GM21723 (cell line): Measurements from ENCODE around the gene VRK3.
A peak's percentile ranks its signal among the peaks of the same experiment; 100 is the strongest.

Experiments
- ATAC-seq: cut with Tn5 transposase; IDR thresholded peaks from one replicate; pipeline ENCODE4 v1.9.1; 2021; ENCODE audit warnings: mild to moderate bottlenecking, moderate library complexity; ENCODE audit not compliant: unreplicated experiment

The VRK3 gene

DNA sequence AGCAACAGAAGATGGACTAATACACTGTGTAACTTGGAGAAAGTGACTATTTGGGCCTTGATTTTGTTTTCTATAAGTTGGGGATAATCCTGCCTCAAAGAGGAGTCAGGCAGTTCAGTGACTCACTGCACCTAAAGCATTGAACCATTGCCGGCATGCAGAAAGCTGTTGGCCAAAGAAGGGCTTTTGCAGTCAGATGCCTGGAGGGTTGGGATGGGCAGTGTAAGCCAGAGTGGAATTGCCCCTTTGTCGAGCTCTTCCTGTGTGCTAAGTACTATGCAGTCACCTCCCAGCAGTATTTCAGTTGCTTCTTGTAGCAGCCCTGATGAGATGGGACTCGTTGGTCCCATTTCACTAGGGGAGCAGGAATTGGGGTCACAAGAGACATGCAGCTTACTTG lies 11.7 kb upstream of the VRK3 start:
- no peak for ATAC-seq

DNA sequence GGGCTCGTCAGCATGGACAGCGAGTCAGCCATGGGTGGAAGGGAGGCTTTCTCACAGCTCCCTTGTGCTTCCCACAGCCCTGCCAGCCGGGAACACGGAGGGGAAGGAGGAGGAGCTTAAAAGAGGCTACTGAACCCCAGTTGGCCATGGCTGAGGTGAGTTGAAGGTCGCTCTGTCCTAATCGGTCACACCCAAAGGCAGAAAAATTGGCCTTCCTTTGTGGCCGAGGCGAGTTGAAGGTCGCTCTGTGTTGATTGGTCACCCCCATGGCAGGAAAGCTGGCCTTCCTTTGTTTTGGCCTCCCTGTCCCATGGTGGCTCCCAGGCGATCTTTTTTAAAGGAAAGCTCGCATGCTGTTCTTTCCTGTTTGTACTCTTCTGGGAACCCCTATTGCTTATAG lies 5.8 kb upstream of the VRK3 start:
- ATAC-seq = no peak

DNA sequence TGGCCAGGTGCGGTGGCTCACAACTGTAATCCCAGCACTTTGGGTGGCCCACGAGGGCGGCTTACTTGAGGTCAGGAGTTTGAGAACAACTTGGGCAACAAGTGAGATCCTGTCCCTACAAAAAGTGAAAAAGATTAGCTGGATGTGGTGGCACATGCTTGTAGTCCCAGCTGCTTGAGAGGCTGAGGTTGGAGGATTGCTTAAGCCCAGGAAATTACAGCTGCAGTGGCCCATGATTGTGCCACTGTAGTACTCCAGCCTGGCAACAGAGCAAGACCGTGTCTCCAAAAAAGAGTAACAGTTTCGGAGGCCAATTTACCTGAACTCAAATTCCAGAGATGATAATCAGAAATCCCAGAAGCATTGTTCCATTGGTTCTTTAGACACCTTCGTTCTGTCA lies 5.1 kb upstream of the VRK3 start:
- no peak for ATAC-seq

DNA sequence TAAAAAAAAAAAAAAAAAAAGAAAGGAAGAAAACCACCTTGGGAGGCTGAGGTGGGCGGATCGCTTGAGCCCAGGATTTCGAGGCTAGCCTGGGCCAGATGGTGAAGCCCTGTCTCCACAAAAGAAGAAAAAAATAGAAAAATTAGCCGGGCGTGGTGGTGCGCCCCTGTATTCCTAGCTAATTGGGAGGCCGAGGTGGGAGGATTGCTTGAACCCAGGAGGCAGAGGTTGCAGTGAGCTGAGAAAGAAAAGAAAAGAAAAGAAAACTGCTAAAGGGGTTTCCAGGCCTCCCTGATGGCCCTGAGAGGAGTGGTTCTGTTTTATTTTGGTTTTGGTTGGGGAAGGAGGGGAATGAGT lies 1.4 kb upstream of the VRK3 start:
- no peak for ATAC-seq

DNA sequence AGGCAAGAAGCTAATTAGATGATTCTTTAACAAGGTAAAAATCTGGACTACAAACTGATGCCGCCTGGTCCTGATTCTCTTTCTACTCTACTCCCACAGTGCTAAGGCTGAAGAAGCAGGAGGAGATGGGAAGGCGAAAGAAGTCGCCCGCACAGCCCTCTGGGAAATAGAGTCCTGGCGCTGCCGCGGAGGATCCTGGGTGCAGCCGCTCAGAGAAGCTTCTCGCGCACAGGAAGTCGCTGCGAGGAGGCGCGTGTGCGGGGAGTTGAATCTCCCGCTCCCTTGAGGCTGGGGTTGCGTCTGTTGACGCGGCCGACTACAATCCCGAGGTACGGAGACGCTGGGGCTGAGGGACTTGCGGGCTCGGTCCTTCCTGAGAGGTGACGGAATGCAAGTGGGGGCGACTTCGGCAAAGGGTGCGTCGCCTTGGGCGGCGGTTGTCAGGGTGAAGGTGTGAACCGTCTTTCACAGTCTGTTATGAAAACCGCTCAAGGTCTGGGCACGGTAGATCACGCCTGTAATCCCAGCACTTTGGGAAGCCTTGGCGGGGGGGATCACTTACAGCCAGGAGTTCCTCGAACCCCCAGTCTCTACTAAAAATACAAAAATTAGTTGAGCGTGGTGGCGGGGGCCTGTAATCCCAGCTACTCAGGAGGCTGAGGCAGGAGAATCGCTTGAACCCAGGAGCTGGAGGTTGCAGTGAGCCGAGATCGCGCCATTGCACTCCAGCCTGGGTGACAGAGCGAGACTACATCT lies 800 bp upstream of the VRK3 start, which contains the start of gene ZNF473:
TSS of gene ZNF473 (plus strand) at position 212 of the 756 bp plus-strand sequence. CDS start 5,078 bp downstream, outside the sequence.
- ATAC-seq = peak; percentile 69

DNA sequence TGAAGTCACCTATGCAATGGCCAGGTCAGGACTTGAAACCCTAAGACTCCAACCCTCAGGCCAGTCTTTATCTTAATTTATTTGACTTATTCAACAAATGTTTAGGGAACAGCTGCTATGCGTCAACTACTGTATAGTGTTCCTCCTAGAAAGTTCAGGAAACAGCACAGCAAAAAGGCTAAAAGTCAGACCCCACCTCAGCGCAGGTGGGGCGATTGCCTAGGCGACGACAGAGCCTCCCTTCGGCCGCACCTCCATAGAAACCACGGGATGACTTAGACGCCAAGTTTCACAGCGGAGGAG lies 502 bp downstream of the VRK3 start:
- no peak for ATAC-seq

DNA sequence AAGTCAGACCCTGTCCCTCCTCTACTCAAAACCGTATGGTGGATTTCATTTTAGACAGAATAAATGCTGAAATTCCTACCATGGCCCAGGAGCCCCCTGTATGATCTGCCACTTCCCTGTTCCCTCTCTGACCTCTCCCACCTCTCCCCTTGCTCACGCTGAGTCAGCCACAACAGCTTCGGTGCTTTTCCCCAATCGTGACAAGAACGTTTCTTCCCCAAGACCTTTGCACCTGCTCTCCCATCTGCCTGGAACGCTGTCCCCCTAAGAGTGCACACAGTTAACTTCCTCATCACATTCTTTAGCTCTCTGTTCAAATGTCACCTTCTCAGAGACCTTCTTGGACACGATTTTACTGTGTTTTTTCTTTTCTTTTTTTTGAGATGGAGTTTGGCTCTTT lies 2.3 kb downstream of the VRK3 start:
- no peak for ATAC-seq

DNA sequence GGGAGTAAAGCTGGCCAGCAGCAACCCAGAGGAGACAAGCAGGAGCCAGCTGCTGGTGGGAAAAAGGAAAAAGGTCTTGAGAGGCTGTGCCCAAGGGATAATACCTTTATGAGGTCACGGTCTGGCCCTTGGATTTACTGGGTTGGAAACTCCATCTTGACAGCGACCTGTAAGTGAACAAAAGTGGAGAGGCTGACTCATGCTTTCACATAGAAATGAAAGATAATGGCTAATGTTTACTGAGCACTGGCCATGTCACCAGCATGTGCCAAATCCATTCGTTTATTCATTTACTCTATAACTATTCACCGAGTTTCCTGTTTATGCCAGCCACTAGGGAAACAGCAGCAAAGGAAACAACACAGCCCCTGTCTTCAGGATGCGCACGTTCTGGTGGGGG lies 4.7 kb downstream of the VRK3 start:
- no peak for ATAC-seq

DNA sequence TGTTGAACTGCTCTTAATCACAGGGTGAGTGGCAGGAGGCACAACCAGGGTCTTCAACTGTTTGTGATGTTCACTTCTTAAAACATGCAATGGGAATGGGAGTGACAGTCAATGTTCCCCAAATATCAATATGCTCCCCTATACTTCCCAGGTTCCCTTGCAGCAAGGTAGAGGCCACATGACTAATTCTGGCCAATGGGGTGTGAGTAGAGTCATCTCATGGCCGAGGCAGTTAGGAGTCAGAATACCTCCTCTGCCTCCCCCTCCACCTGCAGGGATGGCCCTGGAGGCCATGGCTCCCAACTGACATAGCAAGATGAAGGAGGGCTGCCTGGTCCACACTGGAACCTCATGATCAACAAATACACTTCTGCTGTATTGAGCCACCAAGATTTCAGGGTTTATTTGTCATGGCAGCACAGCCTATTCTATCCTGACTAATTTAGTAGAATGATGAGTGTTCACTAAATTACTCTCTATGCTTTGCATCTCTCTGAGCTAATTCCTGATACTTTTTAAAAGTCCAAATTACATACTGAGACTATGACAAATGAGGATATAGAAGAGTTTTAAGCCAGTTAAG lies 8.9 kb downstream of the VRK3 start:
- no peak for ATAC-seq

DNA sequence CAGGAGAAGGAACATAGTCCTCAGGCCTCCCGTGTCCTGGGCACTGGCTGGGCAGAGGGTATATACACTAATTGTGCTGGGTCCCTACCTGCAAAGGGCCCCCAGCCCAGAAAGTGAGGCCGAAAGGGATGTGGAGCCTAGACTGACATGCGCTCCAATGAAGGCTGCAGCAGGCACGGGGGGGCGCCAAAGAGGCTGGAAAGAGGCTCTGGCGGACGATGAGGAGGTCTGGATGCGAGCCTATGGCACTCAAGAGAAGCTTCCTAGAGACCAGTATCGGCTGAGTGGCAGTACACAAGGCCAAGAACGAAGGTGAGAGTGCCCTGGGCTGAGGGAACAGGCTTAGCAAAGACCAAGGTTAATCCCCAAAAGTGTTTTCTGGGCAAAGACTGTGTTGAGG lies 16.6 kb downstream of the VRK3 start:
- no peak for ATAC-seq

DNA sequence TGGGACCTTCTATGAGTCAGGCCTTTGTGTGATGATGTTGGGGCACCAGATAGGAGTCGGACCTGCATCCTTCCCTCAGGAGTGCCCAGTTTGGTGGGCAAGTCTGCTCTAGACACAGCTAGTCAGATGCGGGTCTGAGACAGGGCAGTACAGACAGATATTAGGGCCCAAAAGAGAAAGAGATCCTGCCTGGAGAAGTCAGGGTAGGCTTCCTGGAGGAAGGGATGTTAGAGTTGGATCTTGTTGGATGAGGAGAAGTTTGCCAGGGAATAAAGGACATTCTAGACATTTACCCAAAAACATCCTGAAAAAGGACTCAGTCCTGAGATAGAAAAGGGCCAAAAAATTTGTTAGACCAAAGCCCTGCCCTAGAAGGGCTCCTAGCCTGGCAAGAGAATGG lies 17.2 kb downstream of the VRK3 start:
- ATAC-seq = no peak

DNA sequence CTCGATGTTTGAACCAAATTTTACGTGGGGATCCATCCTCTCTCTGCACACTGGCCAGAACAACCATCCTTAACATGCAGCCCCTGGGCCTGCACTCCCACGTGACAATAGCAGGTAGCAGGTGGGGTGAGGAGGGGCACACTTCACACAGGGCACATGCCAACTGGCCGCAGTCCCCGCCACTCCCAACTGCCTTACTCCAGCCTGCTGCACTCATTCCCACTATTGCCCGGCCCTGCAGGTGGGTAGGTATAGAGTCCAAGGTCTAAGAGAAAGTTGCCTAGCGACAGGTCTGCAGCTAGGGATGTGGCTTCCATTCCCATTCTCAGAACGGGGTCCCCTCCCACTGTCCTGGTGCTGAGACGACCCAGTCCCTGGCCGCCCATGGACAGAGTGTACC lies 18.0 kb downstream of the VRK3 start:
- no peak for ATAC-seq

DNA sequence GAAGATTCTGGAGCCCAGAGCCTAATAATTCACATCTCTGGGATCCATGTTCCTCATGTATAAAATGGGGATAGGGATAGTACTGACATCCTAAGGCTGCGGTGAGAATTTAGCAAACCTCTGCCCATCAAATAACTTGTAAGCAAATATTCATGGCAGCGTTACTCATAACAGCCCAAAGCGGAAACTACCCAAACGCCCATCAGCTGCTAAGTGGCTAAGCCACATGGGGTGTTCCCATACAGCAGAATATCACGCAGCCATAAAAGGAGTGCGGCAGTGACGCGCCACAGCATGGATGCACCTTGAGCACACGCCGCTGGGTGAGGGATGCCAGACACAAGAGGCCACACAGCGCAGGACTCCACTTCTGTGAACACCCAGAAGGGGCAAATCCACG lies 19.7 kb downstream of the VRK3 start:
- no peak for ATAC-seq

DNA sequence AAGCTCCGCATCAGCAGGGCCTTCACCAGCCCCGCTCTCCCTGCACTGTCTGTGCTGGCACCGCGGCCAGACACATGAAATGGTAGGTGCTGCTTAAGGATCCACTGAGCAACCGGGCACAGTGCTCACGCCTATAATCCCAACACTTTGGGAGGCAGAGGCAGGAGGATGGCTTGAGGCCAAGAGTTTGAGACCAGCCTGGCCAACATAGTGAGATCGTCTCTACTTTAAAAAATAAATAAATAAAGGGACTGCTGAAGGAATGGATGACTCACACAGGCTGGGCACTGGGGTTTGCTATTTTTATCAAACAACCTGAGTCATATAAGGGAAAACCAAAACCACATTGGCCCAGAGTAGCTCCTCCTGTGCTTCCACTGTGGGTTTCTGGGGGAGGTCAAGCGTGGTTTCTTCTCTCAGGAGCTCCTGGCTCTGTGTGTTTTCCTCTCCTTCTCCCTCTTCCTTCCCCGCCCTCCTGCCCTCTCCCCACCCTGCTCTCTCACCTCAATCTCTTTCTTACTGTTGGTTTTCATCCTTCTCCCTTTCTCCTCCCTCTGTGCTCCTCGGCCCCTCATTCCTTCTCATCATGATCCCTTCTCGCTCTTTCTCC lies 21.3 kb downstream of the VRK3 start:
- no peak for ATAC-seq

DNA sequence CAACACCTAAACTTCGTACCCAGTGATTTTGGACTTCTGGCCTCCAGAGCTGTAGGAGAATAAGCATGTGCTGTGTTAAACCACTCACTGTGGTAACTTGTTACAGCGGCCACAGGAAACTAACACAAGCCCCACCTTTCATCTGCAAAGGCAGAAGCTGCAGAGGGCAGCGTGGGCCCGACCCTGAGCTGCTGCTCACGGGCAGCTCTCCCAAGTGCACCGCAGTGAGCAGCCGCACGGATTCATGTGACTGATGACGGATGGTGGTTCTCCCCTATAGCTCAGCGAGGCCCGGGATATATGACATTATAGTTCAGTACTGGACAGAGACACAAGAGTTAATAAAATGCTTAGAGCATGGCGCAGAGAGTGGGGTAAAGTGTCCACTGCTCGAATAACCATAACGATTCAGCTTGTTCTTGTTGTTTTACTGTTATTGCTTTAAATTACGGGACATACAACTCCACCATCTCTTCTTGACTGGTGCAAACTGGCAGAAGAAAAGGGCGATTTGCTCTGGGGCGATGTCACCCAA lies 21.9 kb downstream of the VRK3 start:
- no peak for ATAC-seq

DNA sequence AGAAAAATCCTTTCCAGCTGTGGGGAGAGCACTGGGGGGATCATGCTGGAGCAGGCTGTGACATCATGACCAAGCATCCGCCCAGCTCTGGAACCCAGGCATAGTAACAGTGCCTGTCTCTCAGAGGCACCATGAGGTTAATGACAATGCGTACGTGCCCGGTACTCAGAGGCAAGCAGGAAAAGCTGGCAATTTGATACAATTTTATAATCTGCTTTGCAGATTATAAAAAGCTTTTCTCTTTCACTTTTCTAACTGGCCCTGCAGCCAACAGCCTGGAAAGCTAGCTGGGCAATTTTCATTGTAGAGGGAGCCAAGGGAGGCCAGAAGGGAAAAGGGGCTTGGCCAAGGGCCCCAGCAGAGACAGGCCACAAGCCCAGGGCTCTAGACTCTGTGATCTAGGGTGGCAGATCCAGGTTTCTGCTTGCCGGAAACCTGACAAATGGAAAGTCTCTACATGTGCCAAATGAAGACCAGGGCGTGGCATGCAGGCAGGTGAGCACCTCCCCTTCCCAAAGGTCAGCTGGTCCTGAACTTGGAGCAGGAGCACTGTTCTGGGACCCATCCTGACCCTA lies 22.7 kb downstream of the VRK3 start:
- ATAC-seq = no peak

DNA sequence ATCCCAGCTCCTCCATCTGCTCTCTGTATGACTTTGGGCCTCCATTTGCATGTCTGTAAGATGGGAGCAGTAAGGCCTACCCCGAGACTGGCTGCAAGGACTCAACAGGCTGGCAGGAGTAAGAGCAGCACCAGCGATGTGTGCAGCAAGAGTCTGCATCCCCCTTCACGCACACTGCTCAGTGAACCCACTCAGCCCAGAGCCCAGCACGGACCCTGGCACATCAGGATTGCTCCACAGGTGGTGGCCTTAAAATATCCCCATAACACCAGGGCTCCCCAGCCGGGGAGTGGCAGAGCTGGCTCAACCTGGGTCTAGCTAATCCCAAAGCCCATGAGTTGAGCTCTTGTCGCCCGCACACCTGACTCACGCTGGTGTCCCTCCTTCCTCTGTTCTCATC lies 23.4 kb downstream of the VRK3 start:
- no peak for ATAC-seq

DNA sequence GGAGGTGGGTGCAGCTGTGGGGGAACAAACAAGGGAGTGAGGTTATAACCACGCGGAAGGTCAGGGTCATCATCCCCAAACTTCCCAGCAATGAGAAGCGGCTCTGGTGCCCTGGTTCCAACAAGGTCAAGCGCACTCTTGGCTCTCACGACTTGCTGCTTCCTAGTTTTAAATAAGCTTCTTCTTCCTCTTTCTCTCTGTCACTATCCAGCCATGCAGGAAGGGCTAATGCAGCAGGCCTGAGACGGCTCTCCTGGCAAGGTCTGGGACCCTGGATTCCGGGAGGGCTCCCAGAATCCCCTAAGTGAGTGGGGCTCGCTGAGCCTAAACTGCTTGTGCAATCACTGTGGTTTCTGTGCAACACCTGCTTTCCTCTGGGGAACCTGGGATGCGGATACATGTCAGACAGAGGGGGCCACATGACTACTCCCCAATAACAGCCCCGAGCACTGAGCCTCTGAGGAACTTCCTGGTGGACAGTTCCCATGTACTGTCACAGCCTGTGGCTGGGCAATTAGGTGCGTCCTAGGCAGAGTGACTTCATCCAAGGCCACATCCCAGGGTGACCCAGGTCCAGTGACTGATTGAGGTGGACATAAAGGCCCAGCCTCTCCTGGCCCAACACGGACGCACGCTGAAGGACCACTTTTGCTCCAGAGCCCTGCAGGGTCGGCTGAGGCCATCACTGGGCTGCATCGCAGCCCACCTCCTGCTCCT lies 24.2 kb downstream of the VRK3 start:
- ATAC-seq = no peak

DNA sequence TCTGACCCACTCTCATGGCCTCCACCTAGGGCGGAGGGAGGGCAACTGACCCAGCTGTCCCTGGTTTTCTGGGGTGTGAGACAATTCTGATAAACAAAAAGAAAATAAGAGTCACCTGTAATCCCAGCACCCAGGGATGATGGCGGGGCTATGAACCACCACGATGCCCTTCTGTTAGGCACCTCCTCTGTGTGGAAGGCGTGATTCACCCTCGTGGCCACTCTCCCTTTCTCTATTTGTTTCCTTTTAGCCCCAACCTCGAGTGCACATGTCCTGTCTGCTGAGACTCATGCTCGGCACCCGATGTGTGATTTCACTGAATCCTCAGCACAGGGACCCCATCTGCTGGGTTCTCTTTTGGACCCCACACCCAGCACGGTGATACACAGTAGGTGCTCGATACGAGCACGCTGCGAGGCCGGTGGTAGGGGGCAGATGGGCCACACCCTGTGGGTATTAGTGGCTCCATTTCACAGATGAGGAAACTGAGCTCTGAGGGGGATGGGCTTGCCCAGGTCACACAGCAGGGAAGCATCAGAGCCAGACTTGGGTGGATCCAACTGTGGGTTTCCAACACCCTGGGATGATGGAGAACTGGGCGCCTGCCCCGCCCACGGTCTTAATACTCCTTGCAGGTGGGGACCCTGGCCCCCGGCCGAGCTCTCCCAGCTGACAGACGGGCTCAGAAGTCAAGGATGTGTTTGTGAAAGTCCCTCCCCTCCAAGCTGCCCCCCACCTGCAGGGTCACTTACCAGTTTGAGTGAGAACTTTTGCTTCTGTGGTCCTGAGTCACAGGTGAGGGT lies 24.9 kb downstream of the VRK3 start:
- ATAC-seq = no peak

DNA sequence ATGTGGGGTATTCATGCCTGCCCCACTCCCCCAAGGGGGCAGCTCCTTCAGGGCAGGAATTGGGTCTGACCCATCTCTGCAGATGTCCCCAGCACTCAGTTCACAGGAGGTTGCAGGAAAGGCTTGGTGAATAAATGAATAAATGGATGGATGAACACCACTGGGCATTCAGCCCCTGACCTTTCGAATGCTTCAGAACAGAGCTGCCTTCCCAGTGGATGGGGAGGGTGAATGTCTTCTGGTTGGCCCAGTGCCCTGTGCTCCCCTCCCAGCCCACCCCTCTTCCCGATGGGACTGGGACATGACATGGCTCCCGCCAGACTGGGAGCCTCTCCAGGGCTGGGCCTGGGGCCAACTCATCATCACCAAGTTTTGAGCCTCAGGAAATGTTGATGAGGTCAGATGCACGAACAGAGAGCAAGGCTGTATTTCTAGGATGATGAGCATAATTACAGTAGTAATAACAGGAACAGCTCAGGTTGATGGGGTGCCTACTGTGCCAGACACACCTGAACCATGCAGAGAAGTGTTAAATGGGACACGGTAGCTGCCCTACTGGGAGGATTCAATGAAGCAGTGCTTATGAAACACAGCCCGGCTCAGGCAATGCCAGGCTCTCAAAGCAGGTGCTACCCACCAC lies 25.7 kb downstream of the VRK3 start:
- no peak for ATAC-seq
